ENCODE data around the gene UAP1L1.

- TF ChIP-seq CTCF (IDR thresholded peaks at IDR 0.05; ENCODE audit: insufficient read depth, low read length, poor library complexity, severe bottlenecking), result no peak
- TF ChIP-seq EZH2phosphoT487 (conservative IDR thresholded peaks at IDR 0.05; ENCODE audit: low read length), result no peak
Observed at GRCh38 chr9:137108608-137109249, 31.4 kb downstream of the UAP1L1 start.

All from SU-DHL-6 (cell line).